Upper lobe of right lung (tissue), 1 donor: ENCODE results near the gene BAMBI. TPM values are rescaled to one million over a fixed set of nuclear protein-coding genes. Genes with fewer than 3 reads are reported as not detected.
"Not testable (repeated sequence)": the region's sequence is repeated elsewhere in the genome, so short reads cannot be mapped to it uniquely, and the experiment has no call there.

Experiments
- ATAC-seq: fragments of 200-7000 bp; cut with Tn5 transposase; one replicate; pipeline ENCODE4 v1.9.1; 2020; ENCODE audit warnings: mild to moderate bottlenecking, moderate library complexity
- DNase-seq: peaks from one replicate; pipeline ENCODE4 v3.0.0-alpha.2; 2020
- H3K27ac ChIP-seq: fragments of 200-600 bp; one replicate; pipeline ENCODE4 v1.8.0; 2022
- H3K27me3 ChIP-seq: fragments of 200-600 bp; one replicate; pipeline ENCODE4 v1.8.0; 2022; ENCODE audit warnings: mild to moderate bottlenecking
- H3K36me3 ChIP-seq: fragments of 200-600 bp; one replicate; pipeline ENCODE4 v1.8.0; 2022
- H3K4me1 ChIP-seq: fragments of 200-600 bp; one replicate; pipeline ENCODE4 v1.8.0; 2022
- H3K4me3 ChIP-seq: fragments of 200-600 bp; one replicate; pipeline ENCODE4 v1.8.0; 2022; ENCODE audit warnings: mild to moderate bottlenecking
- H3K9me3 ChIP-seq: fragments of 200-600 bp; one replicate; pipeline ENCODE4 v1.8.0; 2022
- intact Hi-C: fragments of 100-400 bp; cut with DNase I; formaldehyde crosslinking; loops from one replicate; pipeline ENCODE4 v1.11.0; 2022
- total RNA-seq: library from RNA; stranded (reverse); fragmentation: NEBNext Ultra II Directional; extraction: Animal tissue kit (Norgen Biotek cat#: 25700); gene quantifications from one replicate; pipeline ENCODE4 v1.2.1, GENCODE V29; 2021
- TF ChIP-seq, protein P1 (sequence below): fragments of 200-600 bp; IDR thresholded peaks from one replicate; pipeline ENCODE4 v1.8.0; 2022; ENCODE audit warnings: antibody characterized with exemption
- donor health status: DM: no; HTN: yes; CAD: no; lungs with severe emphysema.

Gene BAMBI
- total RNA-seq, 1 donor from 2014 or later, result 12.9 TPM

GRCh38 chr10:28637346-28637745, 40.0 kb upstream of the BAMBI start:
- DNase-seq, result no peak
- H3K4me1 ChIP-seq, result no peaks in the 10 kb centered on the region

DNA sequence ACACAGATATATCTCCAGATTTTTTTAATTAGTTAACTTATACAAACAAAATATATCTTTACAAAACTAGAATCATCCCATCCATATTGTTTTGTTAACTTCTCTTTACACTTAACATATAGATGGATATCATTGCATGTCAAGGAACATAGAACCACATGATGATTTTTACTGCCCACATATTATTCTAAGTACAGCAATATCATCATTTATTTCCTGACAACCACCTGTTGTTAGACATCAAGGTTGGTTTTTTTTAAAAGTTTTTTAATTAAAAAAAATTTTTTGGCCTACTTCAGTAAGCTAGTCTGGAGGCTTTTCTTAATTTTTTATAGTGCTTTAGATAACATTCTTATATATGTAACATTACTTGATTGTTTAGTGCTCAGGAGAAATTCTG, 38.9 kb upstream of the BAMBI start:
- Histone ChIP-seq H3K9me3 (no peaks in the 10 kb centered on the region), H3K27me3 (no peaks in the 10 kb centered on the region), H3K4me1 (no peaks in the 10 kb centered on the region), H3K4me3 (no peak overlapping the region), H3K36me3 (no peaks in the 10 kb centered on the region), H3K27ac (no peak overlapping the region)
- intact Hi-C loops, result no loop called here
- DNase-seq (no peak), ATAC-seq (no peak)
- TF ChIP-seq, protein P1, sequence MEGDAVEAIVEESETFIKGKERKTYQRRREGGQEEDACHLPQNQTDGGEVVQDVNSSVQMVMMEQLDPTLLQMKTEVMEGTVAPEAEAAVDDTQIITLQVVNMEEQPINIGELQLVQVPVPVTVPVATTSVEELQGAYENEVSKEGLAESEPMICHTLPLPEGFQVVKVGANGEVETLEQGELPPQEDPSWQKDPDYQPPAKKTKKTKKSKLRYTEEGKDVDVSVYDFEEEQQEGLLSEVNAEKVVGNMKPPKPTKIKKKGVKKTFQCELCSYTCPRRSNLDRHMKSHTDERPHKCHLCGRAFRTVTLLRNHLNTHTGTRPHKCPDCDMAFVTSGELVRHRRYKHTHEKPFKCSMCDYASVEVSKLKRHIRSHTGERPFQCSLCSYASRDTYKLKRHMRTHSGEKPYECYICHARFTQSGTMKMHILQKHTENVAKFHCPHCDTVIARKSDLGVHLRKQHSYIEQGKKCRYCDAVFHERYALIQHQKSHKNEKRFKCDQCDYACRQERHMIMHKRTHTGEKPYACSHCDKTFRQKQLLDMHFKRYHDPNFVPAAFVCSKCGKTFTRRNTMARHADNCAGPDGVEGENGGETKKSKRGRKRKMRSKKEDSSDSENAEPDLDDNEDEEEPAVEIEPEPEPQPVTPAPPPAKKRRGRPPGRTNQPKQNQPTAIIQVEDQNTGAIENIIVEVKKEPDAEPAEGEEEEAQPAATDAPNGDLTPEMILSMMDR, result no peak

More at GRCh38 chr10:28637346-28637745, 40.0 kb upstream of the BAMBI start:
- intact Hi-C loops, result no loop called here
- Histone ChIP-seq H3K9me3 (no peaks in the 10 kb centered on the region), H3K27me3 (no peaks in the 10 kb centered on the region), H3K36me3 (no peaks in the 10 kb centered on the region), H3K4me3 (no peak overlapping the region), H3K27ac (no peak overlapping the region)
- TF ChIP-seq, protein P1, result no peak
- no peak for ATAC-seq

- no peaks in the 10 kb centered on the region for H3K9me3 ChIP-seq
- H3K27me3 ChIP-seq, result no peaks in the 10 kb centered on the region
- no peak for ATAC-seq
- no peaks in the 10 kb centered on the region for H3K4me1 ChIP-seq
- DNase-seq, result no peak
- TF ChIP-seq, protein P1, result no peak
- intact Hi-C loops, result no loop called here
- H3K27ac ChIP-seq, result no peak overlapping the region
- no peaks in the 10 kb centered on the region for H3K36me3 ChIP-seq
- no peak overlapping the region for H3K4me3 ChIP-seq
These were observed 36.8 kb upstream of the BAMBI start for GRCh38 chr10:28640551-28640950.

DNA sequence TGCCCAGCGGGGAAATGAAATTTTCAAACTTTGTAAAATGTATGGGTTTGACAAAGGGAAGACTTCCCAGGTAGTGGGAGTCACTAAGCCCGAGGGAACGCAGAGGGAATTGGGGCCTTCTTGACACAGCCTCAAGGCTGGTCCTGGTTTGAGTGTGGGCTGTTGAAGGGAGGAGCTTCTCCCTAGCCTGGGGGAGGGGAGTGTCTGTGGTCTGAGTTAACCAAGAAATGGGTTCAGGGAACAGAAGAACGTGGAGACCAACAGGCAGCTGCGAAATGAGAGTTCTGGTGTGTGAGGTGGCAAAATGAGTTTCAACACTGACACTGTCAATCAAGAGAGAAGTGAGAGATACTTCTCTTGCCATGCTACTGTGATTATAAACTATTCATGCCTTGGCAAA, 32.7 kb upstream of the BAMBI start:
- intact Hi-C loops, result no loop called here
- H3K4me1 ChIP-seq, result no peaks in the 10 kb centered on the region
- no peaks in the 10 kb centered on the region for H3K9me3 ChIP-seq
- H3K27ac ChIP-seq, result no peak overlapping the region
- H3K27me3 ChIP-seq, result no peaks in the 10 kb centered on the region
- no peak overlapping the region for H3K4me3 ChIP-seq
- DNase-seq (no peak), ATAC-seq (no peak)
- TF ChIP-seq, protein P1, result no peak
- H3K36me3 ChIP-seq, result no peaks in the 10 kb centered on the region

DNA sequence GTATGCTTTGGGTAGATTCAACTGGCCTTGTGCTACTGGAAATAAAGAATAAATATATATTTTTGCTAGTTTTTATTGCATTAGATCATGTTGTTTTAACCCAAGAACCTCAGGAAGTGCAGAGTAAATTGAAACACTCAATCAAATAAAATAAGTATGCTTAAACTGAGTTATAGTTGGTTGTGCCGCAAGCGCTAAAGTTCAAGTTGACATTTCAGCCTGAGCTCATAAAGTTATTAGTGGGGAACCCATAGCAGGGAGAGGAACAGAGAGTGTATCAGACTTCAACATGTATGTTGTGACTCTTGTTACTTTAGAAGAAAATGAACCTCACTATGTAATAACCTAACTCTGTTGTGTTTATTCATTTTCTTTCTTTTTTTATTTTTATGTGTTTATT, 25.2 kb upstream of the BAMBI start:
- intact Hi-C loops, result no loop called here
- DNase-seq (no peak), ATAC-seq (no peak)
- Histone ChIP-seq H3K36me3 (no peaks in the 10 kb centered on the region), H3K4me3 (no peak overlapping the region), H3K9me3 (no peaks in the 10 kb centered on the region), H3K27me3 (no peaks in the 10 kb centered on the region), H3K4me1 (no peaks in the 10 kb centered on the region), H3K27ac (no peak overlapping the region)
- TF ChIP-seq, protein P1, result no peak

DNA sequence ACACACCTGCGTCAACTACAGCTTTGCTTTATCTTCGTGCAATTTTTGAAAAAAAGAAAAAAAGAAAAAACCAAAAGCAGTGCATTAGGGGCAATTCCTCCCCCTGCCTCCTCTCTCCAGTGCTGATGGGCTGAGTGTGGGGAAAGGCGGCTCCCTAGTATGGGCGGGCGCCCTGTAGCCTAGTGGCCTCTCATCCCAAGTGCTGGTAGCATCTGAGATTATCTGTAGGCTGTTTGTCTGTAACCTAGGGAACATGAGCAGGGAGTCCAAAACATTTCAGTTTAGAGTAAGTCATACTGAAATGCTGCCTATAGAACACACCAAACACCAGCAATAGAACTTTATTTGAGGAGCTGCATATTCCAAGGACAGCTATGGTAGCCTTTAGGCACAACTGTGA, 24.6 kb upstream of the BAMBI start:
- no peaks in the 10 kb centered on the region for H3K9me3 ChIP-seq
- ATAC-seq (no peak), DNase-seq (no peak)
- no peaks in the 10 kb centered on the region for H3K4me1 ChIP-seq
- no peak overlapping the region for H3K27ac ChIP-seq
- H3K27me3 ChIP-seq, result no peaks in the 10 kb centered on the region
- no peak overlapping the region for H3K4me3 ChIP-seq
- no peaks in the 10 kb centered on the region for H3K36me3 ChIP-seq
- TF ChIP-seq, protein P1, result no peak
- intact Hi-C loops, result no loop called here

- H3K27me3 ChIP-seq, DNase-seq, H3K9me3 ChIP-seq, H3K36me3 ChIP-seq, ATAC-seq, H3K4me1 ChIP-seq, H3K27ac ChIP-seq, H3K4me3 ChIP-seq, intact Hi-C loops: not testable (repeated sequence)
These were observed 18.5 kb upstream of the BAMBI start for GRCh38 chr10:28658824-28659223.
